ENCODE data around the gene PRRC2B.

DNA sequence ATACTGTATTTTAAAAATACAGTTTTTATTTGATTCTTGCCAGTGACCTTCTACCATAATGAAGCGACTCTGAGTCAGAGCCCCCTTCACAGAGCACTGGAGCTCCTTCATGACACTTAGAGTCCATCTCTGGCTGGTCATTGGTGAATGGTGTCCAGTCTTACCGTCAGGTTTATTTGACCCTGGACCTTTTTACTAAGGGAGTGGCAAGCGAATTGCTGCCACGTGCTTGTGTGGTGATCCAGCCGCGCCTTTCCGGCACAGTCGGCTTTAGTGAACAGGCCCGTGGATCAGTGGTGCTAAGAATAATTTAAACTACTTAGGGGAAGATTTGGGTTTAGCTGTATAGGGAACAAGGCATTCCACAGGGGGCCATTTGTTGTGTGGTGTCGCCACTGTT is 48.5 kb downstream of the PRRC2B start:
- no peak for TF ChIP-seq CTCF (IDR thresholded peaks at IDR 0.05; ENCODE audit: low read depth, low read length, missing input control)
- TF ChIP-seq SP1 (IDR thresholded peaks at IDR 0.05) = no peak
- TF ChIP-seq YY1 (IDR thresholded peaks at IDR 0.05) = no peak
- TF ChIP-seq RXRA (IDR thresholded peaks at IDR 0.05) = no peak
- no peak for TF ChIP-seq FOXA1 (IDR thresholded peaks at IDR 0.05)

Data from liver (tissue), 3 donors.